OCI-LY7 (cell line): ENCODE measurements around the gene HYCC2.
"Not testable (repeated sequence)": the region's sequence is repeated elsewhere in the genome, so short reads cannot be mapped to it uniquely, and the experiment has no call there.

Experiments
- EZH2phosphoT487 ChIP-seq: fragments of 200-600 bp; sonication (generic); IDR thresholded peaks from 2 replicates; pipeline ENCODE4 v1.6.1; 2018; ENCODE audit warnings: low read depth, borderline replicate concordance, mild to moderate bottlenecking, mixed run types, antibody characterized with exemption, low read length, moderate library complexity, mixed read lengths
- TF ChIP-seq, protein P1 (sequence below): fragments of 200-600 bp; sonication (generic); conservative IDR thresholded peaks from 2 replicates; pipeline ENCODE4 v1.5.1; 2014; ENCODE audit warnings: mild to moderate bottlenecking, antibody characterized with exemption, low read length, moderate library complexity, mixed read lengths

DNA sequence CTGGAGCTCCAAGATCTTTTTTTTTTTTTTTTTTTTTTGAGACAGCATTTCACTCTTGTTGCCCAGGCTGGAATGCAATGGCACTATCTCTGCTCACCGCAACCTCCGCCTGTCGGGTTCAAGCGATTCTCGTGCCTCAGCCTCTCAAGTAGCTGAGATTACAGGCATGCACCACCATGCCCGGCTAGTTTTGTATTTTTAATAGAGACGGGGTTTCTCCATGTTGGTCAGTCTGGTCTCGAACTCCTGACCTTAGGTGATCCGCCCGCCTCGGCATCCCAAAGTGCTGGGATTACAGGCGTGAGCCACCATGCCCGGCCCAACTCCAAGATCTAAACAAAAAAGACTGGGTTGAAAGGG lies 46.2 kb upstream of the HYCC2 start:
- TF ChIP-seq, protein P1, sequence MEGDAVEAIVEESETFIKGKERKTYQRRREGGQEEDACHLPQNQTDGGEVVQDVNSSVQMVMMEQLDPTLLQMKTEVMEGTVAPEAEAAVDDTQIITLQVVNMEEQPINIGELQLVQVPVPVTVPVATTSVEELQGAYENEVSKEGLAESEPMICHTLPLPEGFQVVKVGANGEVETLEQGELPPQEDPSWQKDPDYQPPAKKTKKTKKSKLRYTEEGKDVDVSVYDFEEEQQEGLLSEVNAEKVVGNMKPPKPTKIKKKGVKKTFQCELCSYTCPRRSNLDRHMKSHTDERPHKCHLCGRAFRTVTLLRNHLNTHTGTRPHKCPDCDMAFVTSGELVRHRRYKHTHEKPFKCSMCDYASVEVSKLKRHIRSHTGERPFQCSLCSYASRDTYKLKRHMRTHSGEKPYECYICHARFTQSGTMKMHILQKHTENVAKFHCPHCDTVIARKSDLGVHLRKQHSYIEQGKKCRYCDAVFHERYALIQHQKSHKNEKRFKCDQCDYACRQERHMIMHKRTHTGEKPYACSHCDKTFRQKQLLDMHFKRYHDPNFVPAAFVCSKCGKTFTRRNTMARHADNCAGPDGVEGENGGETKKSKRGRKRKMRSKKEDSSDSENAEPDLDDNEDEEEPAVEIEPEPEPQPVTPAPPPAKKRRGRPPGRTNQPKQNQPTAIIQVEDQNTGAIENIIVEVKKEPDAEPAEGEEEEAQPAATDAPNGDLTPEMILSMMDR, result not testable (repeated sequence)
- TF ChIP-seq EZH2phosphoT487, result not testable (repeated sequence)
